Panc1 (cell line): ENCODE measurements around the gene COL13A1.

Experiments used
- POLR2AphosphoS5 ChIP-seq: IDR thresholded peaks from 2 replicates; pipeline ENCODE4 v1.6.1; 2012; ENCODE audit warnings: mild to moderate bottlenecking, low read depth, low read length, moderate library complexity
- TCF7L2 ChIP-seq: IDR thresholded peaks from 2 replicates; pipeline ENCODE4 v1.6.1; 2011; ENCODE audit warnings: mild to moderate bottlenecking, low read depth, low read length, inconsistent platforms
- TF ChIP-seq, protein P1 (sequence below), 2 experiments: IDR thresholded peaks; 2 replicates each; pipeline ENCODE4 v1.6.1; 2011 to 2012; ENCODE audit warnings: low read depth in 2 of 2, control low read depth in 1 of 2, low read length in 1 of 2, mild to moderate bottlenecking in 1 of 2, moderate library complexity in 1 of 2; ENCODE audit not compliant: insufficient read depth in 1 of 2
- TF ChIP-seq, protein P2 (sequence below): fragments of 450-650 bp; IDR thresholded peaks from 2 replicates; pipeline ENCODE4 v1.5.1; 2017; ENCODE audit warnings: mild to moderate bottlenecking

DNA sequence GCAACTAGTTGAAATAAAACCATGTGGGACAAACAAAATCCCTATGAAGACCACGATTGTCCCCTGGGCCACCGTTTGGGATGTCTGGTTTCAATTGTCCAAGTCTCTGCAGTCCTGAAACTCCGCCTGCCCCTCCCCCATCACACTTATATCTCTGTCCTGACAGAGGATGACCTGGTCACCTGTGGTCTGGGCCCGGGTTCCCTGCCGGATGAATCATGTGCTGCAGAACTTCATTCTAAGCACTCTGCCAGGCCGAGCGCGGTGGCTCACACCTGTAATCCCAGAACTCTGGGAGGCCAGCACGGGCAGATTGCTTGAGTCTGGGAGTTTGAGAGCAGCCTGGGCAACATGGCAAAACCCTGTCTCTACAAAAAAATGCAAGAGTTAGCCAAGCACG, 91.1 kb downstream of the COL13A1 start:
- TF ChIP-seq POLR2AphosphoS5 (no peak), TCF7L2 (no peak)
- TF ChIP-seq, protein P1, sequence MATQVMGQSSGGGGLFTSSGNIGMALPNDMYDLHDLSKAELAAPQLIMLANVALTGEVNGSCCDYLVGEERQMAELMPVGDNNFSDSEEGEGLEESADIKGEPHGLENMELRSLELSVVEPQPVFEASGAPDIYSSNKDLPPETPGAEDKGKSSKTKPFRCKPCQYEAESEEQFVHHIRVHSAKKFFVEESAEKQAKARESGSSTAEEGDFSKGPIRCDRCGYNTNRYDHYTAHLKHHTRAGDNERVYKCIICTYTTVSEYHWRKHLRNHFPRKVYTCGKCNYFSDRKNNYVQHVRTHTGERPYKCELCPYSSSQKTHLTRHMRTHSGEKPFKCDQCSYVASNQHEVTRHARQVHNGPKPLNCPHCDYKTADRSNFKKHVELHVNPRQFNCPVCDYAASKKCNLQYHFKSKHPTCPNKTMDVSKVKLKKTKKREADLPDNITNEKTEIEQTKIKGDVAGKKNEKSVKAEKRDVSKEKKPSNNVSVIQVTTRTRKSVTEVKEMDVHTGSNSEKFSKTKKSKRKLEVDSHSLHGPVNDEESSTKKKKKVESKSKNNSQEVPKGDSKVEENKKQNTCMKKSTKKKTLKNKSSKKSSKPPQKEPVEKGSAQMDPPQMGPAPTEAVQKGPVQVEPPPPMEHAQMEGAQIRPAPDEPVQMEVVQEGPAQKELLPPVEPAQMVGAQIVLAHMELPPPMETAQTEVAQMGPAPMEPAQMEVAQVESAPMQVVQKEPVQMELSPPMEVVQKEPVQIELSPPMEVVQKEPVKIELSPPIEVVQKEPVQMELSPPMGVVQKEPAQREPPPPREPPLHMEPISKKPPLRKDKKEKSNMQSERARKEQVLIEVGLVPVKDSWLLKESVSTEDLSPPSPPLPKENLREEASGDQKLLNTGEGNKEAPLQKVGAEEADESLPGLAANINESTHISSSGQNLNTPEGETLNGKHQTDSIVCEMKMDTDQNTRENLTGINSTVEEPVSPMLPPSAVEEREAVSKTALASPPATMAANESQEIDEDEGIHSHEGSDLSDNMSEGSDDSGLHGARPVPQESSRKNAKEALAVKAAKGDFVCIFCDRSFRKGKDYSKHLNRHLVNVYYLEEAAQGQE (IDR thresholded peaks at IDR 0.05; ENCODE audit: insufficient read depth in 1 of 2, low read depth in 2 of 2, low read length in 1 of 2) = no peak
- TF ChIP-seq, protein P2, sequence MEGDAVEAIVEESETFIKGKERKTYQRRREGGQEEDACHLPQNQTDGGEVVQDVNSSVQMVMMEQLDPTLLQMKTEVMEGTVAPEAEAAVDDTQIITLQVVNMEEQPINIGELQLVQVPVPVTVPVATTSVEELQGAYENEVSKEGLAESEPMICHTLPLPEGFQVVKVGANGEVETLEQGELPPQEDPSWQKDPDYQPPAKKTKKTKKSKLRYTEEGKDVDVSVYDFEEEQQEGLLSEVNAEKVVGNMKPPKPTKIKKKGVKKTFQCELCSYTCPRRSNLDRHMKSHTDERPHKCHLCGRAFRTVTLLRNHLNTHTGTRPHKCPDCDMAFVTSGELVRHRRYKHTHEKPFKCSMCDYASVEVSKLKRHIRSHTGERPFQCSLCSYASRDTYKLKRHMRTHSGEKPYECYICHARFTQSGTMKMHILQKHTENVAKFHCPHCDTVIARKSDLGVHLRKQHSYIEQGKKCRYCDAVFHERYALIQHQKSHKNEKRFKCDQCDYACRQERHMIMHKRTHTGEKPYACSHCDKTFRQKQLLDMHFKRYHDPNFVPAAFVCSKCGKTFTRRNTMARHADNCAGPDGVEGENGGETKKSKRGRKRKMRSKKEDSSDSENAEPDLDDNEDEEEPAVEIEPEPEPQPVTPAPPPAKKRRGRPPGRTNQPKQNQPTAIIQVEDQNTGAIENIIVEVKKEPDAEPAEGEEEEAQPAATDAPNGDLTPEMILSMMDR = no peak
